SU-DHL-6 (cell line): Measurements from ENCODE around the gene PGA4.
"Not testable (repeated sequence)": the region's sequence is repeated elsewhere in the genome, so short reads cannot be mapped to it uniquely, and the experiment has no call there.

ENCODE experiments used
- H2AFZ ChIP-seq: fragments of 200-600 bp; sonication (generic); 2 replicates; pipeline ENCODE4 v1.6.1; 2014; ENCODE audit warnings: low read depth, mild to moderate bottlenecking, moderate library complexity, mixed read lengths, antibody characterized with exemption, low read length; ENCODE audit not compliant: severe bottlenecking
- H3F3A ChIP-seq: fragments of 200-600 bp; shearing (Covaris generic); 2 replicates; pipeline ENCODE4 v1.6.0; 2016; ENCODE audit warnings: antibody characterized with exemption, mild to moderate bottlenecking; ENCODE audit not compliant: insufficient read depth
- H3K27ac ChIP-seq: fragments of 200-600 bp; sonication (generic); 2 replicates; pipeline ENCODE4 v1.5.1; 2016; ENCODE audit warnings: low read depth, mild to moderate bottlenecking, low read length, moderate library complexity, mixed read lengths
- H3K27me3 ChIP-seq: fragments of 200-600 bp; sonication (generic), shearing (Covaris generic); 2 replicates; pipeline ENCODE4 v1.6.0; 2014; ENCODE audit warnings: mild to moderate bottlenecking, low read length
- H3K36me3 ChIP-seq: fragments of 200-600 bp; sonication (generic); 2 replicates; pipeline ENCODE4 v1.6.1; 2014; ENCODE audit warnings: mild to moderate bottlenecking, low read length, mixed read lengths
- H3K4me2 ChIP-seq: fragments of 300-600, 200-600 bp; shearing (Covaris generic), sonication (generic); 2 replicates; pipeline ENCODE4 v1.6.0; 2014; ENCODE audit warnings: low read length, low read depth, mild to moderate bottlenecking; ENCODE audit not compliant: poor library complexity, severe bottlenecking
- H3K4me3 ChIP-seq: fragments of 200-600 bp; sonication (generic); 2 replicates; pipeline ENCODE4 v1.5.1; 2014; ENCODE audit warnings: antibody characterized with exemption, low read length, mild to moderate bottlenecking, mixed read lengths; ENCODE audit not compliant: insufficient read depth, poor library complexity, severe bottlenecking
- H3K79me2 ChIP-seq: fragments of 200-600 bp; sonication (generic); 2 replicates; pipeline ENCODE4 v1.6.1; 2014; ENCODE audit warnings: mild to moderate bottlenecking, low read length, moderate library complexity; ENCODE audit not compliant: insufficient read depth
- H3K9ac ChIP-seq: fragments of 200-600 bp; sonication (generic); 2 replicates; pipeline ENCODE4 v1.7.0; 2014; ENCODE audit warnings: mild to moderate bottlenecking, low read length
- H3K9me2 ChIP-seq: fragments of 200-600 bp; sonication (generic); replicated peaks from 2 replicates; pipeline ENCODE4 v1.6.1; 2014; ENCODE audit warnings: low read length; ENCODE audit not compliant: insufficient read depth
- H3K9me3 ChIP-seq: fragments of 200-600 bp; sonication (generic); 2 replicates; pipeline ENCODE4 v1.6.1; 2014; ENCODE audit warnings: low read length, mixed read lengths; ENCODE audit not compliant: insufficient read depth
- H4K20me1 ChIP-seq: fragments of 200-600 bp; sonication (generic); 2 replicates; pipeline ENCODE4 v1.6.1; 2014; ENCODE audit warnings: low read depth, mild to moderate bottlenecking, antibody characterized with exemption, low read length, moderate library complexity, mixed read lengths
- CTCF ChIP-seq: fragments of 200-600 bp; sonication (generic); IDR thresholded peaks from one replicate; pipeline ENCODE4 v1.5.1; 2017; ENCODE audit warnings: antibody characterized with exemption, mild to moderate bottlenecking, low read length, moderate library complexity; ENCODE audit not compliant: insufficient read depth, poor library complexity, severe bottlenecking
- EZH2phosphoT487 ChIP-seq: fragments of 200-600 bp; sonication (generic), shearing (Covaris generic); conservative IDR thresholded peaks from 2 replicates; pipeline ENCODE4 v1.6.1; 2018; ENCODE audit warnings: mild to moderate bottlenecking, antibody characterized with exemption, low read length, moderate library complexity, mixed read lengths

Gene PGA4

GRCh38 chr11:61174273-61174672 is 47.9 kb upstream of the PGA4 start:
- H3K9me2 ChIP-seq = no peaks in the 10 kb centered on the region
- no peaks in the 10 kb centered on the region for H3K79me2 ChIP-seq
- no peak overlapping the region for H3K9ac ChIP-seq
- H3K4me3 ChIP-seq = no peak overlapping the region
- no peaks in the 10 kb centered on the region for H3K36me3 ChIP-seq
- TF ChIP-seq EZH2phosphoT487 (no peak), CTCF (no peak)
- no peaks in the 10 kb centered on the region for H3F3A ChIP-seq
- H3K27ac ChIP-seq = no peak overlapping the region
- H2AFZ ChIP-seq = no peak overlapping the region
- no peak overlapping the region for H3K4me2 ChIP-seq
- H4K20me1 ChIP-seq = no peaks in the 10 kb centered on the region
- no peaks in the 10 kb centered on the region for H3K27me3 ChIP-seq
- H3K9me3 ChIP-seq = no peaks in the 10 kb centered on the region

- no peaks in the 10 kb centered on the region for H3K27me3 ChIP-seq
- no peaks in the 10 kb centered on the region for H4K20me1 ChIP-seq
- no peak overlapping the region for H2AFZ ChIP-seq
- H3K79me2 ChIP-seq = no peaks in the 10 kb centered on the region
- TF ChIP-seq CTCF (no peak), EZH2phosphoT487 (no peak)
- H3K4me2 ChIP-seq = no peak overlapping the region
- H3K9me3 ChIP-seq = no peaks in the 10 kb centered on the region
- no peaks in the 10 kb centered on the region for H3K9me2 ChIP-seq
- H3F3A ChIP-seq = no peaks in the 10 kb centered on the region
- H3K9ac ChIP-seq = no peak overlapping the region
- H3K4me3 ChIP-seq = no peak overlapping the region
- H3K27ac ChIP-seq = no peak overlapping the region
- H3K36me3 ChIP-seq = no peaks in the 10 kb centered on the region
Measured at GRCh38 chr11:61174949-61175348, 47.2 kb upstream of the PGA4 start.

- H3K79me2 ChIP-seq = no peaks in the 10 kb centered on the region
- H2AFZ ChIP-seq = no peak overlapping the region
- H3K27me3 ChIP-seq = no peaks in the 10 kb centered on the region
- no peak overlapping the region for H3K27ac ChIP-seq
- H4K20me1 ChIP-seq = no peaks in the 10 kb centered on the region
- H3K4me2 ChIP-seq = no peak overlapping the region
- TF ChIP-seq EZH2phosphoT487 (no peak), CTCF (no peak)
- H3K9ac ChIP-seq = no peak overlapping the region
- H3F3A ChIP-seq = no peaks in the 10 kb centered on the region
- no peaks in the 10 kb centered on the region for H3K9me2 ChIP-seq
- no peak overlapping the region for H3K4me3 ChIP-seq
- H3K9me3 ChIP-seq = no peaks in the 10 kb centered on the region
- H3K36me3 ChIP-seq = no peaks in the 10 kb centered on the region
Measured at GRCh38 chr11:61176446-61176845, 45.7 kb upstream of the PGA4 start.

- H3K79me2 ChIP-seq, H3K27ac ChIP-seq, H3K27me3 ChIP-seq: not testable (repeated sequence)
Measured at GRCh38 chr11:61180205-61180604, 41.9 kb upstream of the PGA4 start.

More at GRCh38 chr11:61180205-61180604, 41.9 kb upstream of the PGA4 start:
- H3K4me2 ChIP-seq, H3K9ac ChIP-seq, H3K36me3 ChIP-seq, H2AFZ ChIP-seq, H3K9me3 ChIP-seq, H4K20me1 ChIP-seq, H3F3A ChIP-seq, H3K4me3 ChIP-seq, H3K9me2 ChIP-seq: not testable (repeated sequence)
